GM18499 (cell line): ENCODE measurements around the gene EML6.

Source experiments
- ATAC-seq: cut with Tn5 transposase; IDR thresholded peaks from one replicate; pipeline ENCODE4 v1.9.1; 2021; ENCODE audit warnings: moderate number of reproducible peaks; ENCODE audit not compliant: insufficient read depth, unreplicated experiment

The EML6 gene

DNA sequence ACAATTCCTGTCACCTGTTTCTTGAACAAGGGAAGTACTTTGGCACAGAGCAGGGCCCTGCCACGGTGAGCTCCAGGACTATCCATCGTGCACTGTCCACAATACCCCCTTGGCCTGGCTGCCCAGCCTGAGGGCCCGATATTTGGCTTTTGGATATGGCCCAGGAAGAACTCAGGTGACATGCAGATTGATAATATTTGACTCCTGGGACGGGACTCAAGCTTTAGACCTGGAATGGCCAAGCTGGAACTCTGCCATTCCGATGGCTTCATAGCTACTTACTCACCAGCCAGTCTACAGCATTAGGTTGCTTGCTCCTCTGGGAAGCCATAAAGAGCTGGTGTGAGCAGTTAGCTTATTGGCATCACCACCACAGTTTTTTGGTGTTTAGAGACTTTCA is 26.6 kb downstream of the EML6 start:
- no peak for ATAC-seq

DNA sequence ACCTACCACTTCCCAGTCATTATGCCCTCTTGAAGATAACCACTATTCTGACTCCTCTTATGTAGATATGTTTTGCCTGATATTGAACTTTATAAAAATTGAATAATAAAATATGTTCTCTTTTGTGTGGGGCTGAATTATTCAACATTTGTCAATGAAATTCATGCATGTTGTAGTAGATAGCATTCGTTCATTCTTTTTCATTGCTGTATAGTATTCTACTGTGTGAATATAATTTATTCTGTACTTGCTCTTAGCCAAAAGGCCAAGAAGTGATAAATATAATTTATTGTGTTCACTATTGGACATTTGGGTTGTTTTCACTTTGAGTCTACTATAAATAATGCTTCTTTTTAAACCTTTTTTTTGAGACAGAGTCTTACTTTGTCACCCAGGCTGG is 29.0 kb downstream of the EML6 start:
- ATAC-seq: no peak

DNA sequence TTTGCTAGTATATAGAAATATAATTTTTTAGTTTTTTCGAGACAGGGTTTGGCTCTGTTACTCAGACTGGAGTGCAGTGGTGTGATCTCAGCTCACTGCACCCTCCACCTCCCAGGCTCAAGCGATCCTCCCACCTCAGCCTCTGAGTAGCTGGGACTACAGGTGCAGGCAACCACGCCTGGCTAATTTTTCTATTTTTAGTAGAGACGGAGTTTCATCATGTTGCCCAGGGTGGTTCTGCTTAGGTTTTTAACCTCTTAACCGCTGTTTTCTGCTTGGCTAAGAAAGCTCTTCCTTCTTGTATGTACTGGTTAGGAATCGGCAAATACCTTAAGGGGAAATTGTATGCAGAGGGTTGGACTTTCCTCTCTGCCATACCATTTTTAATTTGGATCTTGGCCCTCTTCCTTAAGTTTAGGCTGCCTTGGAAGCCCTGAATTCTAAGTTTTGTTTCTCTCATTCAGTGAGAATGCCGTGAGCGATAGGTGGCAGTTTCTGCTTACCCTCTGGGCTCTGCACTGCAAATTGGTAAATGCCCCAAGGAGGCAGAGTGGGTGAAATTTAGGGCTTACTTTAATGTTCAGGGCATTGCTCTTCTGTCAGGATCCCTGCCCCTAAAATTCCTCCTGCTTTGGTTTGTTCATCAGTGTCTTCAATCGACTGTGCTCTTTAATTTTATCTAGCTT is 32.3 kb downstream of the EML6 start:
- peak; percentile 58 for ATAC-seq

DNA sequence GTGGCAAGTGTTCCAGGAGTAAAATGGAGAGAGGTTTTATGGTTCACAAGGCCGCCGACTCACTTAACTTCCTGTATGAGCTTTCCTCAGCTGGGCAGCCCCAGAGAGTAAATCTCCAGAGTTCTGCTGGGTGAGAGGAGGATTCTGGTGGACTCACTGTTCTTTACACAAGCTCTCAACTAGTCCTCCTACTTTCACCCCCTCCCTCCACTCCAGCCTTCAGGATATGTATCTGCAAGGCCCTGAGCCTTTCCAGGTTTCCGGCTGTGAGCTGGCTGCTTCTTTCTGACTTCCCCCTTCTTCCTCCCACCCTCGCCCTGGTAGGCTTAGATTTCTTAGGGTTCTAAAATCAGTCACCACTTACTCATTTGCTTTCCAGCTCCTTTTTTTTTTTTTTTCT is 34.0 kb downstream of the EML6 start:
- ATAC-seq: no peak

DNA sequence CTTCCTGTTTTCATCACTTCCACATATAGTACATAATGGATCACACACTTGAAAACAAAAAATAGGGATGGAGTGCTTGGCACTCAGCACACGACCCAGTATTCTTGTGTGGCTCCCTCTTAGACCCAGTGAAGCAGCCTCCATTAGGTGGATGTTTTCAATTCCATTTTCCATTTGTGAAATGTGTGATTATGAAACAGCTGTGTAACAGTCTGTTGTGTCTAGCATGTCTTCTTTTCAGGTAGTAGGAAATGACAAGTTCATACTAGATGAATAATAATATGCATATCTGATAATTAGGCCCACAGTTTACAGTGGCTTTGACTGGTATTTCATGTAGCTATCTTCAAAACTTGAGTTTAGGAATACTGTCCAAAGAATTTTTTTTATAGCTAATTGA is 35.5 kb downstream of the EML6 start:
- no peak for ATAC-seq

DNA sequence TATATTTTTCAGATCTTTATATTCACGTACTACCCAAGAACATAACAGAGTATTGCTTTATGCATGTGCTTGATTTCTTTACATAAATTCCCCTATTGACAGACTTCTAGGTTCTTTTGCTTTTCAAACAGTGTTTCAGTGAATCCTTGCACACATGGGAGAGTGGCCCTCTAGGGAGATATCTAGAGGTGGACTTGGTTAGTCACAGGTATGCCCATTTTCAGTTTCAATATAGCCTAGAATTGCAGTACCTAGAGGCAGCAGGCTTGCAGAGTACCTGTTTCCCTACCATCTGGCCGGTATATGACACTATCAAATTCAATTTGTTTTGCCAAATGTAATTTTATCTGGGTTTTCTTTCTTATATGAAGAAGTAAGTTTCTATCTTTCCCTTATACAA is 36.8 kb downstream of the EML6 start:
- ATAC-seq: no peak

DNA sequence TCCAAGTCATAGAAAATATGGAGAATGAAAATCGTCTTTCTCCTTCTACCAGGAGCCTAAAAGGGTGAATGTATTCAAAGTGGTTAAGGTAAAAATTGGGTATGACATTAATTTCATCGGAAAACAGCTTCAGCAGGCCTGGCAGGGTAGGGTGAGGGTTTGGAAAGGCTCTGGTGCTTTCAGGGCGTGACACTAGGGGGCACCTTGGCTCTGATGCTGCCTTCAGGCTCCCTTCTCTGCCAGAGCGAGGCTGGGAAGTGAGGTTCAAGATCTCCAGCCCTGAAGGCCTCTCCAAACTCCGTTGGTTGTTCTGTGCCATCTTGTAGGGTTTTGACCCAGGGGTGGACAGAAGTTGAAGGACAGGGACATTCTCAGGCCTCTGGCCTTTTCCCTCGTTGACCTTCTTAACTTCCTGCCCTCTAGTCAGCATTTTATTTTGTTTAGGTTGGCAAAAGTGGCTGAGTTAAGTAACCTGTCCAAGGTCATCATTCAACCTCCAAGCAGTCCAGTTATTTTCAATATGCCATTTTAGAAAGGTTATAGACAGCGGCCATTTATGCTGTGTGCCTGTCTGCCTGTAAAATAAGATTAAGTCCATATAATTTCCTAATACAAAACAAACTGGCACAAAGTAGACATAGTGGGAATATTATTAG is 40.3 kb downstream of the EML6 start:
- no peak for ATAC-seq

DNA sequence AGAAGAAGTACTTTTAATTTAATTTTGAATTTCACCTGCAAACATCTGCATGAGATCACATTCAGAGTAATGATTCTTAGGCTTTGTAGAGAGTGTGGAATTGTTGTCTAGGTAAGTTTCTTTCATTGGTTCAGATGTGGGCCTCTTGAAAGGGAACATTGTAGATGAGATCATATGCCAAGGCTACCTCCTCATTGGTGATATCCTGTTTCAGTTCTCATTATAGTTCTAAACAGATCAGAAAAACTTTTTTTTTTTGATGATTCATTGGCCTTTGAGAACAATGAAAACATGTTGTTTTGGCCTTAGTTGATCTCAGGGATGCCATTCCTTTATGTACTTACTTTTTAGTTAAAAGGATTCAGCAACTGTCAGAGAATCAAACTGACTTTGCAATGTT is 44.5 kb downstream of the EML6 start:
- peak; percentile 80 for ATAC-seq

DNA sequence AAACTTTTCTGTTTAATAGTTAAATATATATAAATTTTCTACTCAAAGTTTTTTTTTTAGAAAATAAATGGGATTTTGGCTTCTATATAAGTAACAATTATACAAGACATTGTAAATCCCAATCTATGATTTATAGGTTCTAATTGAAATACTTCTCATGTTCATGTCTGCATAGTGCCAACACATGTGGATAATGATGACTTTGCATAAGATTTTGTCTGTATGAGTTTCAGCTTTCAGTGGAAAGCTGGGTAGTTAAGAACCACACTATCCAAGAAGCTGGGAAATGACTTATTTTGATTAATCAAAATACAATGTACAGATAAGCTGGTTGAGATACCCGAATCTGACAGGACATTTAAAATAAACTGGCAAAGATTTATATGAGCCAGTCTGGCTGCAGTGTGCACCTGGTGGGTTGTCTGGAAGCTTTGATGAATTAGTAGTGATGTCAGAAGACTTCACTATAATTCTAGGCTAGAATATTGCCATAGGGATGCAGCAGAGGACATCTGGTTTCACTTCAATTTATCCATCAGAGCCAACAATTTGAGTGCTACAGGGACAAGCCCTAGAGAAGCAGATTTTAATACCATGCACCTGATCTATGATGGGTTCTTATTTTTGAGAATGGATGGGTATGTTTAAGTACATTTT is 45.4 kb downstream of the EML6 start:
- no peak for ATAC-seq

DNA sequence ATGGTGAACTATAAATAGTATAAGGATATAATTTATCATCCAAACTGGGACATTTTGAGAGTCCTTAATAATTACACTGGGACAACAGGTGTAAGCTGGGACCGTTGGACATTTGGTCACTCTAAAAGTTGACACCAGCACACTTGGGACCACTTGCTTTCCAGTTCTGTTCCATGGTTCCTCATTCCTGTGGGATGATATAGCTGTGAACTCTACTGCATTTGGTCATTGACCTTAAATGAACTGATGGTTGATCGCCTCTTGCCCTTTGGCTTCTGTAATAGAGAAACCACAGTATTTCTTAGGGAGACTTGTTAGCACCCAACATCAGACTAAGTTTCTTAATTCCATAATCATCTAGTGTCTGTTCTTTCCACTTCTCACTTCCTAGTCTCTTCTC is 46.7 kb downstream of the EML6 start:
- no peak for ATAC-seq

DNA sequence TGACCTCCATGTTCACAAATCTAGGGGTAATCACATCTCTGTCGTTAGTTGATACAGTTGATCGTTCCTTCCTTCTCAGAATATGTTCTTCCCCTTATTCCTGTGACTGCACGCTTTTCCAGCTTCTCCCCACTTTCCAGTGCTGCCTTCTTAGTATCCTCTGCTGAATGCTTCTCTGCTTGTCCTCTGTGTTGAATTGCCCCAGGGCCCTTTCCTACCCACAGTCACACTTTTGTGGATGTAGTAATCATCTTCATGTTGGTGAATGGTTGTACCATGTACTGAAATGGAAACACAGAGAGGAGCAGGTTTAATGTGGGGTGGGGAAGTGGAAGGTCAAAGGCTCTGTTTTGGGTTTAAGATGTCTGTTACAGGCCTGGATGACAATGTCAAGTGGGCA is 47.2 kb downstream of the EML6 start:
- no peak for ATAC-seq

DNA sequence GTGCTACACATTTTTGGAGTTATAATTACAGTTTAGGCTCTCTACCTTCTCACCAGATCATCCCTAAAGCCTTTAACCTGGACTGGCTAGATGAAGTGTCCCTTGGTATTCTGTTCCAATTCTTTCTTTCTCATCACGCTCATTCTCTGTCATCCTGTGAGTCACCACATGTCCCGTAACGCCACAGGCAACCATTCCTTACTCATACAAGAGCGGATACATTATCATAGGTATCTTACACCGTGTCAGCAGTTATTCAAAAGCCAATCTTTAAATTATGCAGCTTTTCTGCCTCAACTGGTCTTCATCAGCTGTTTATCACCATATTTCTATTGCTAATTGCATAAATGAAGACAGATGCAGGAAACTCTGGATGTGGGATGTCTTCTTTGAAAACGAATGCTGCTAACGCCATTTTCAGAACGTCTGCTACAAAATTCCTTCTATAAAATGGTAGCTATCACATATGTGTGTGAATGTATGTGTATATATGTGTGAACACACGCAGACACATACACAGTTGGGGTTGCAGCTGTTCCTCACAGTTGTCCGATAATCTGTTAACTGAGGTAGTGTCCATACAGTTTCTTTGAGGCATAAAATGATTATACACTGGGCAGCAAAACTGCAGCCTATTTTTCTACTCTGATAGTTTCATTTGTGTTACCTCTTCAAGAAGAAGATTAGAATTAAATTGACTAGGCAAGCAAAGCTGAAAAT is 47.9 kb downstream of the EML6 start:
- ATAC-seq: no peak

DNA sequence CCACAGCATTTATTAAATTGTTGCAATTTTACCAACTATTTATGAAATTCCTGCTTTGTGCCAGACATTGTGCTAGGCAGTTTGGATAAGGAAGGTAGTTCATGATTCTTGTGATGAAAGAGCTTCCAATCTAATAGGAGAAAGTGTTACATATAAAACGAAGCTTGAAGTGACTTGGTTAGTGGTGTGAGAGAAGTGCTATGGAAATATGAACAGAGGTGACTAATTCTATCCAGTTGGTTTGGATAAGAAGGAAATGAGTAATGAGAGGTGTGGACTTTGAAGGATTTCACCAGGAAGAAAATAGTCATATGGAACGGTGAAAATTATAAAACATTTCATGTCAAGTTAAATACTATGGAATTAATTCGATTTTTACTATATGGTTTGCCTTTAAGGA is 48.6 kb downstream of the EML6 start:
- no peak for ATAC-seq

DNA sequence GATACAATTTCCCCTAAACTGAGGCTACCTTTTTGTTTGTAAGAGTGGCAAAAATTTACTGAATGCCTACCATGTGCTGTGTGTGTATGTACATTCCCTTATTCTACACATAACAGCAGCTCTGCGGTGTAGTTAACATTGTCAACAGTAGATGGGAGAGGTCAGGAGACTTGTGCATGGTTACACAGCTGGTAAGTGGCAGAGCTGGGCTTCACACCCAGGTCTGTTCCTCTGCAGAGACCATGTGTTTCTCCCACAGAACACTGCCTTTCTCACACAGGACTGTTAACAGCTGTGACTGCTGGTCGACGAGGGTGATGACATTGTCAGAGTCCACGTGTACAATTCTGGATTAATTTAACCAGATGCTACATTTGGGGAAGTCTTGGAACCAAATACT is 49.1 kb downstream of the EML6 start:
- no peak for ATAC-seq

DNA sequence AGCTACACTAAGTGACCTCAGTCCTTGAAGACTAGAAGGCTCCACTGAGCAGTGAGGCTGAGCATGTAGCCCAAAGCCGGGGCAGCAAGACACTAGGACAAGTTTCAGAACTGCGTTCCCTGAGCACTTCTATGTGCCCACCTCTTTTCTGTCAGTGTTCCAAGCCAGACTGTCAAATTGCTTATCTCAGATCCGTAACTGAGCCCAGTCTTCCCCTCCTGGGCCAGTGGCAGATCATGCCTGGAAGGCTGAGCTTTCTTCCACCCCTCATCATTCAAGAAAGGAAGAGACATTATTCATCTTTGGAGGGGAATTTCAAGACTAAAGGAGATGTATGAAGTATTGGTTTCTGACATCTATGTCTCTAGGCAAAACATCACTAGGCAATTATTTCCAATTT is 49.8 kb downstream of the EML6 start:
- no peak for ATAC-seq

DNA sequence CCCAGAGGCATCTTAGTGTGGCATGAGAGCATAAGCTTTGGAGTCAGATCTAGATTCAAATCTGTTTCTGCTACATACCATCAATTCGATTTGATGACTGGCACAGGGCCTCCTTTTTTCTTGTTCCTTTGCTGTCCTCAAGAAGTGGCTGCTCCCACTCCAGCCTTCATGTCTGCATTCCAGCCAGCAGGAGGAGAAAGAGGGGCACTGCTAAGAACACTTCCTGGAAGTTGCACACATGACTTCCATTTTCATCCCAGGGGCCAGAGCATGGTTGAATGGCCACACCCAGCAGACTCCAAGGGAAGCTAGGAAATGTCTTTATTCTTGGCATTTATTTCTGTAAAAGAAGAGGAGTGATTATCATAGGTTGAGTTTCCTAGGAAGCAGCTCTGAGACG is 50.4 kb downstream of the EML6 start:
- ATAC-seq: no peak

DNA sequence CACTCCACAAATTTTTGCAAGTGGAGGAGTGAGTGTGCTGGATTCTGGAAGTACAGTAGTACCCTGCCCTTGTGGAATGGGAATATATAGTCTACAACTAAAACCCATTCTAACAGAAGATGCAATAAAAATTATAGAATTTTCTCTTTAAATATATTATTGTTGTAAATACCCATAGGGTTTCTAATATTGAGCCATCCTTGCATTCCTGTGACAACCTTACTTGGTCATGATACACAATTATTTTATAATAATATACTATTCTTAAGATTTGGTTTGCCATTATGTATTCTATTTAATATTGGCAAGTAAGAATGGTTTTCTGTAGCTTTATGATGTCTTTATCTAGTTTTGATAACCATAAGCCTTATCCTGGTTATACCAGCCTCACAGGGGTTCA is 52.2 kb downstream of the EML6 start:
- no peak for ATAC-seq

DNA sequence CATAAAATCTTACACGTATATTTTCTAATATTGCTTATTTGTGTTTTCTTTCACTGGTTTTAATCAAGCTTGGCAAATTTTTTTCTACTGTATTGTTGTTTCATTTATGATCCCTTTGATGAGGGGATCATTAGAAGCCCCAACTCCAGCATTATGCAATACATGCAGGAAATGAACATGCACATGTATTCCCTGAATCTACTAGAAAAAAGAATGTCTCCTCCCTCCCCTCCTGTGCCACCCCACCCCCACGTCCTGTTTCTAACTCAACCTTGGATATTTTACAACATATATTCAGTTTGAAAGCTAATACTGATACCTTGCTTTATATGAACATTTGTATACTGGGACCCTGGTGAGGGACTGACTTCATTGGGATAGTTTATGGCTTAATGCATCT is 53.0 kb downstream of the EML6 start:
- no peak for ATAC-seq

DNA sequence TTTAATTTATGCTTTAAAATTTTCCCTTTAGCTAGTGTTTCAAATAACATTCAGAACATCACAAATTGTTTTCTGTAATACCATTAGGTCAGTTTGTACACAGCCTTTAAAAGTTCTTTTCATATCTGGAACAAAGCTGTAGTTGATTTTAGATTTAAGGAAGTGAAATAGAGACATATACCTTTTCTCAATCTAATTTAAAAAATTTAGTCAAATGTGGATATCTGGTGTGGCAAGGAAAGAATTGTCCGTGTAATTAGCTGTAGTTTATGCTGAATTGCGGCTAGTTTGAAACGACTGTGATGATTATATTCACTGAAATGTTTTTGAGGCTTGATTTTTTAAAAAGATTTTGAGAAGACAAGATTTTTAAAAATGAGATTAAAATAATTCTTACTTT is 59.9 kb downstream of the EML6 start:
- no peak for ATAC-seq

DNA sequence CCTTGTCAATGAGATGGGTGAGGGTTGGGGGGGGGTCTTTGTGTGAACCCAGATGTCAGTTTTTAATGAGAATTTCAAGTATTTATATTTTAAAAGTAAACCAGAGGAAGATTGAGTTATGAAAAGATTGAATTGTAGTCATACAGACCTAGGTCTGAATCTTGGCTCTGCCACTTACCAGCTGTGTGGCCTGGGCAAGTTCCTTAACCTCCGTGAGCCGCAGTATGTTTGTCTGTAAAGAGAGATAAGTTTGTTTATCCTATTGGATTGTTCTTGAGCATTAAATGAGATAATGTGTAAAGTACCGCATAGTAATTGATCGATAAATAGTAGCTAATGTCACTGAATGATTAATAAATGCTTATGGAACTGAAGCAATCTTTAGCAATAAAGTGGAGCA is 63.8 kb downstream of the EML6 start:
- ATAC-seq: no peak

DNA sequence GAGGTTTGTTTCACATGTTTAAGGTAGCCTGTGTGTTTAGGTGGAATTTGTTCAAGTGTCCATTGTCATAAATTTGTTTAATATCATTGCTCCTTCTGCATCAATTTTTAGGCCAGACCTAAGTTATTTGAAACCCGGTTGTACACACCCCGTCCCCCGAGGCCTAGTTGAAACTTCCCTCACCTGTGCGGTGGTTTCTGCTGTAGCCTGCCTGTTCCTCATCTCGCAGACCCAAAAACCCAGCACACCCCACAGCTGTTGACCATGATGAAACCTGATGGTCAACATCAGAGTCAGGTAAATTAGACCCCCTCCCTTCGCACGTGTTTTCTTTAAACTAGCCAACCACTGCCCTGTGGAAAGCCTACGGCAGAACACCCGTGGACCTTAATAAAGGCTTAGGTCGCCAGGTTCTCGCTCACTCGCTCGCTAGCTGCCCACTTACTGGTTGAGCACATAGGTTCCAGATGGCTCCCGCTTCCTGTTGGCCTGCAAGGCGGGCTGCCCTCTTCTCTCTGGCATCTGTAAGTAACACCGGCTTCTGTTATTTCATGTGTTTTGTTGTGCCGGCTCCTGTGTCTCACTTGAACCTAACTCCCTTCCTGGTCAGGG is 64.4 kb downstream of the EML6 start:
- ATAC-seq: no peak
